ENCODE data around the gene ADRA2B.

ADRA2B gene

DNA sequence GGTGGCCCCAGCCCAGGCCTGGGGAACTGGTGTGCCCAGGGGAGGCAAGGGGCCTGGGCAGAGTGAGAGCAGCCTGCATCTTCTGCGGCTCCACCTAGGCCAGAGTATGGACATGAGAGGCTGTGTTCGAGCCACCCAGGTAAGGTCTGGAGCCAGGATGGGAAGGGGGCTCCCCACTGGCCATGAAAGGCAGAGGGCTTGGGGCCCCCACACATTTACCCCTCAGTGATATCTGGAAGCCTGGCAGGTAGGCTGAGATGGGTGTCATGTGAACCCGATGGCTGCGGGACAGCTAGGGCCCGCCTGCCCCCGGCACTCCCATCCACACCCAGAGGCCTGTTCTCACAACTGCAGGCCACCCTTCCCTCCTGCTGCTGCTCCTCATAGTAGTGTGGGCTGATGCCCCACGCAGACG is 13.2 kb downstream of the ADRA2B start:
- DNase-seq, result no peak

DNA sequence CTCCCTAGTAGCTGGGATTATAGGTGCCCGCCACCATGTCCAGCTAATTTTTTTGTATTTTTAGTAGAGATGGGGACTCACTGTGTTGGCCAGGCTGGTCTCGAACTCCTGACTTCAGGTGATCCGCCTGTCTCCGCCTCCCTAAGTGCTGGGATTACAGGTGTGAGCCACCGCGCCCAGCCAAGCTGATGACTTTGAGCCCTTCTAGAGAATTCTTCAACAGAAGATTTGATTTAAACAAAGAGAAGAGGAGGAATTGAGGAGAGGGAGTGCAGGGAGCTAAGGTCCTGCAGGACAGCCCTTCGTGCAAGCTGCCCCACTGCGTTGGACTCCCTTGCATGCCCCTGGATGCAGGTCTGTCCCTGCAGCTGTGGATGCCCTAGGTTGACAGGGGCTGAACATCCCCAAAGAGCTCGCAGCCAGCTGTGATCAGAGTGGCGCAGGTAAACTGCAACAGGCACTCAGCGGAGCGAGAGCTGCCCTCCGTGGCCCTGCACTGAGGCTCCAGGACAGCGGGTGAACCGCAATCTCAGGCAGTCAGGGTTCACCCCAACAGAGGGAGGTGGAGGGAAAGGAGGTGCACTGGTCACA is 13.7 kb downstream of the ADRA2B start:
- no peak for DNase-seq

DNA sequence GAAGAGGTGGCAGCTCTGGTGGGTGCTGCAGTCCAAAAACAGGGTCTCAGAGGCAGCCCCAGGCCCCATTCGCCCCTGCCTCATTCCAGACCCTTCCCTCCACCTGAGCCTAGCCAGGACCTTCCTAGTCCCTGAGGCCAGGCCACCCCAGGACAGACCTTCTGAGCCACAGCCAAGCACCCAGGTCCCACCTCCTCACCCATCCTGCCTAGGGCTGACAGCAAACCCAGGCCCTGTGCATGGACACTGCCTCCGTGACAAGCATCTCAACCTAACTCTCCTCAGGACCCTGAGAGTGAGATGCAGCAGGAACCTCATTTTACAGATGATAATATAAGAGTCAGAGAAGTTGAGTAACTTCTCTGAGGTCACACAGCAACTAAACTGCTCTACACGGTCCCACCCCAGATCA is 15.5 kb downstream of the ADRA2B start:
- no peak for DNase-seq

DNA sequence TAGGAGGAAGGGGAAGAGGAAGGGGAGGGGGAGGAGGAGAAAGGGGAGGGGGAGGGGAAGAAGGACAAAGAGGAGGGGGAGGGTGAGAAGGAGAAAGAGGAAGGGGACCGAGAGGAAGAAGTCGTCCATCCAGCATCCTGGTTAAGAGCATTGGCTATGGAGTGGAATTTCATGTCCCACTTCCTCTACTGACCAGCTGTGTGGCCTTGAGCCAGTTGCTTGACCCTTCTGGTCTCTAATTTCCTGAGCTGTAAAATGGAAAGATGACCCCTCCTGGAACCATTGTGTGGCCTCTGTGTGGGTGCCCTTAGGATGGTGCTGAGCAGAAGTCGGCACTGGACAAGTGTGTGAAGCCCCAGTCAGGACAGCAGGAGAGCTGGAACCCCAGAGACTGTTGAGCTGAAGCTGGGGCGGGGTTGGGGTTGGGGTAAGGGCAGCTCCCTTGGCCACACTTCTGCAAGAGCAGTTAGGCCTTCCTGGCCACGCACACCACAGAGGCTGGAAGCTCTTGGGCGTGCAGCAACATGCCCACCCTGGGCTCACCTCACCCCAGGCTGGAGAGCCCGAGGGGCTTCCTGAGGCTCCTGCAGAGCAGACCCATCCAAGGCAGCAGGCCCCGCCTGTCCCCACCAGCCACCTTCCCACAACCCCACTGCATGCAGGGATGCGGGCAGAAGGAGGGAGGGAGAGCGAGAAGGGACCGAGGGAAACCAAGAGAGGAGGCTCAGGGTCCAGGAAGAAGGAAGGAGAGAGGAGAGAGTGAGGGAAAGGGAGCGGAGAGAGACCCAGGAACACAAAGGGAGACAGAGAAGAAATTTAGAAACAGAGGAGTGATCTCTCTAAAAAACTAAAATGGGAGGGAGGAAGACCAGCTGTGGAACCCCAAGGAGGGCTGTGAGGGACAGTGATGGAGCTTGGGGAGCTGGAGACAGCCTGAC is 16.2 kb downstream of the ADRA2B start:
- DNase-seq, result no peak

DNA sequence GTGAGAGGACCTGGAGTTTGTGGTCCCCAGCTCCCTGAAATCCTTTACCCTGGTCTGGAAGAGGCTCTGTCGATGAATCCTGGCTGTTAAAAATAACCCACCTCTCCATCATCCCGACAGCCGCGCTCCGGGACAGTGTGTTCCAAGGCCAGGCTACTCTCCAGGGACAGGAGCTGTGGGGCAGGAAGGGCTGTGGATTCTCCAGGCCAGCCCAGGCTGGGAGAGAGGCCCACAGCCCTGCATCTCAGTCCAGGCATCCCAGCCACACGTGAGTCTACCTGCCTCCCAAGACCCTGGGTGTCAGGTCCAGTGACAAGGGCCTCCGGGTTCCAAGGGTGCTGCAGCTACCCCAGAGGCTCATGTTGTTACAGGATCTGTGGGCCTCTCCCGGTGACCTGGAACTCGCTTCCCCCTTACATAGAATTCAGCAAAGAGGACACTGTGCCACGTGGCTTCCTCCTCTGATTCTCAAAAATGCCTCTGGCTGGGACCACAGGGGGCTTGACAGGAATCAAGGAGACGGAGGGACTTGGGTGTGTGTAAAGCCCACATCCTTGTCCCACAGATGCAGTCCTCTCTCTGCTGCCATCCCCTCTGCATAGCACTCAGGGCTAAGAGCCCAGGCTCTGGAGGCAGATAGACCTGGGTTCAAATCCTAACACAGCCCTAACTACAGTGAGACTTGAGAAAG is 17.3 kb downstream of the ADRA2B start:
- no peak for DNase-seq

DNA sequence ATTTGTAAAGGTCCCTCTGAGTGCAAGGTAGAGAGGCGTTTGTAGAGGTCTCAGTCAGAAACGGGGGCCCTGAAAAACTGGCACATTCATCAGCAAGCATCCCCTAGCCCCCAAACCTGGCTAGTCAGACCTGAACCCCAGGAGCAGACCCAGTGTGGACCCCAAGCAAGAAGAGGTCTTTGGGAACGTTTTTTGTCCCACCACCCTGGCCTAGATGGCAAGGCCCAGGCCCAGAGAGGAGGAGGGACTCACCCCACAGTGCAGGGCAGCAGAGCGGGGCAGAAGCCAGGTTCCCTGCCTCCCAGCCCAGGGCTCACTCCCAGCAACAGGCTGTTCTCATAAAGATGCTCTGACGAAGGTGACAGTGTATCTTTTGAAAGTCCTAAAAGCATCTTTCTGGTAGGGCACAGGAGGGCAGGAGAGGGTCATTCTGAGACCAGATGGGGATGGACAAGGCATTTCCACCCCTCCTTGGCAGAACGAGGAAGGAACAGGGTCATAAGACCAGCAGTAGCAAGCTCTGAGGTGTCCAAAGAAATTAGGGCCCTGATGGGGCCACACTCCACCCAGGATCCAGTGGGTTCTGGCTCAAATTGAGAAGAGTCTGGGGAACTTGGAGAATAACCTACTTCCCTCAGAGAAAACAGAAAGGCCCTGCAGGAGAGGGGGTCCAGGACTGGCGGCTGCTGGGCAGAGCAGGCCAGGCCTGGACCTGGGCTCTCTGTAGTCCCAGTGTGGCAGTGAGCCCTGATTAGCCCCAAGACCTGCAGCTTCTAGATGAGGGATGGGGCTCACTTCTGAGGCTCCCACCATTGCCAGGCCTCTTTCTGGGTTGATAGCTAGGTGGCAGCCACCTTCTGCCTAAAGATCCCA is 18.2 kb downstream of the ADRA2B start:
- DNase-seq, result no peak

DNA sequence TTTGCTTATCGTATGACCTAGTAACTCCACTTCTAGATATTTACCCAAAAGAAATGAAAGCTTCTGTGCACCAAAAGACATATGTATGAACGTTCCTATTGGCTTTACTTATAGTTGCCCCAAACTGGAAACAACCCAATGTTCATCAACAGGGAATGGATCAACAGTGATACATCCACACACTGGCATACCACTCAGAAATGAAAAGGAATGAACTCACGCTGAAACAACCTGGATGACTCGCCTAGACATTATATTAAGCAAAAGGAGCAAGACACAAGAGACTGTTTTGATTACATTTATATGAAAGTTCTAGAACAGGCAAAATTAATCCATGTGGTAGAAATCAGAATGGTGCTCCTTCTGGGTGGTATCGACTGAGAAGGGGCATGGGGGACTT is 18.9 kb downstream of the ADRA2B start:
- no peak for DNase-seq

DNA sequence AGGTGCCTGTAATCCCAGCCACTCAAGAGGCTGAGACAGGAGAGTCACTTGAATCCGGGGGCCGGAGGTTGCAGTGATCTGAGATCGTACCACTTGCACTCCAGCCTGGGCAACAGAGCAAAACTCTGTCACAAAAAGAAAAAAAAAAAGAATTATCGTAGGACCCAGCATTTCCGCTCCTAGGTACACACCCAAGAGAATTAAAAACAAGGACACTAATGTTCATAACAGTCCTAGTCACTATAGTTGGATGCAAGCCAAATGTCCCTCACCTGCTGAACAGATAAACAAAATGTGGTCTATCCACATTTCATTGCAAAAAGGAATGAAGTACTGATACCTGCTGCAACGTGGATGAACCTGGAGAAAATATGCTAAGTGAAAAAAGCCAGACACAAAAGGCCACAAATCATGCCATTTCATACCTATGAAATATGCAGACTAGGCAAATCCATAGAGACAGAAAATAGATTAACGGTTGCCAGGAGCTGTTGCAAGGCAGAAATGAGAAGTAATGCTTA is 21.2 kb downstream of the ADRA2B start:
- DNase-seq, result no peak

DNA sequence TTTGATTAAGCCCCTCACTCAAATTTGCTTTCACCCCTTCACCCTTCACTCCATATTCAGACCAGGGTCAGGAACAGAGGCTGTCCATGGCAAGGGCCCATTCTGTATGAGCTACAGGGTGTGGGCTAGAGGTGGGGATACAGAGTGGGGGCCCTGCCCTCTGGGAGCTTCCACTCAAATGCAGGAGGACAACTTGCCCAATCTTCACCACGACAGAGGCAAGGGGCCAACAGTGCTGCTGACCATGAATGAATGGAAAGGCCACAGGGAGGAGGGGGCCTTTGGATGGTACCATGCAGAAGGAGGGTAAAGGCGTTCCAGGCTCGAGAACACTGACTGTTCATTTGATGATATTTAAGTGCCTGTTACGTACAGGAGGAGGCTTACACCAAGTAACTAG is 22.8 kb downstream of the ADRA2B start:
- DNase-seq, result no peak

DNA sequence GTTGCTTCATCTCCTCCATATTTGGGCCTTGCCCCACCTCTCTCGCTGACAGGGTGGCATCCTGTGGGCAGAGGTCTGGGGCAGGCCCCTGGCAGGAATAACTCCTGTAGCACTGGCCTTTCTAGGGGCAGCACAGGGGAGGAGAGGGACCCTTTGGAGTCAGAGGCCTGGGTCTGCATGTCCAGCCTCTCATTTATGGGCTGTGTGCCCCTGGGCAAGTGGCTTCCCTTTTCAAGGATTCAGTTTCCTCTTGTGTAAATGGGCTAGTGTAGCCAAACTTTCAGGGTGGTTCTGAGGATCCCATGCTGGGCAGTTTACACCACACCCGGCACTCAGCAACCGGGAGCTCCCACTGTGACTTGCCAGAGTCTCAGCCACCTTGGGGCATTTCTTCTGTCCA is 23.4 kb downstream of the ADRA2B start:
- DNase-seq, result no peak

DNA sequence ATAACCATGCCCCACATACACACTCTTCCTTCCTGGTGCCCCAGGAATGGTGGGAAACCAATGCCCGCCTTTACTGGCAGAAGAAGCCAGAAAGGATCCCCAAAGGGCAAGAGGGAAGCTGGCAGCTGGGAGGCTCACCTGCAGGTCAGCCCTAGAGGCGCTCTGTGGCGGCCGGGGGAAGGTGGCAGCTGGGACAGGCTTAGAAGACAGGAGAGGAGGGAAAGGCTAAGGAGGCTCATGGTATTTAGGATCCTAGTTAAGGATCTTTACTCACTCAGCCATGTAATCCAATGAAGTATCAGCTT is 23.8 kb downstream of the ADRA2B start:
- no peak for DNase-seq

DNA sequence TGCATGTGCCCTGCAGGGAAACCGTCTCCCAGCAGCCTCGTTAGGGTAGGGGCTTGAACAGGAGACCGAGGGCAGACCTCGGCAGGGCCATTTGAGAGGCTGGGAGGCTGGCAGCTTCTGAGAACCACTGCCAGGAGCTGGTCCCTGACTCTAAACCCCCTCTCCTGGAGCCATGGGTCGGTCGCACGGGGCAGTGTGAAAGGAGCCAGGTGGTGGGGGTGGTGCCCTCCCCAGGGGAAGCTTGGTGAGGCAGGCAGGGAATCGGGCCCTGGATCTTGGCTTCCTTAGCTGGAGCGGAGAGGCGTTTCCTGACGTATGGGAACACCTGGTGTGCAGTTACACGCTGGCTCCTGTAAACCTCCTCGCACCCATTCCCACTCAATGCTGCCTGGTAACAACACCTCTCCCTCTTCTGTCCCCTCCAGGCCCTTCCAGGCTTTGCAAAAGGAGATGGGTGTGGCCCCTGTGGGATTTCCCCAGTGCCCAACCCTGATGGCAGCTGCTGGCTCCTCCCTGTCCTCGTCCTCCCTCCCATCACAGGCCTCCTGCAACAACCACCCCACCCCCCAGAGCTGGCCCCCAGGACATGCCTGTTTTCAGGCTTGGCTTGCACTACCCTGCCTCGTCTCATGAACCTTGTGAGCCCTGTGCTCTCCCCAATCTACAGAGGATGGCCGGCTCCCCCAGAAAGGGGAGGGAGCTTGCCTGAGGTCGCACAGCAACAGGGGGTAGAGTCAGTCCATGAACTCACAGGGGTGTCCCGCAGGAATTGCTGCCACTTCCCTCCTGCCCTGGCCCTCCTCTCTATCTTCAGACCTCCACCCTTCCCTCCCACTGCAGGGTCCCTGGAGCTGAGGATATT is 24.4 kb downstream of the ADRA2B start:
- no peak for DNase-seq

DNA sequence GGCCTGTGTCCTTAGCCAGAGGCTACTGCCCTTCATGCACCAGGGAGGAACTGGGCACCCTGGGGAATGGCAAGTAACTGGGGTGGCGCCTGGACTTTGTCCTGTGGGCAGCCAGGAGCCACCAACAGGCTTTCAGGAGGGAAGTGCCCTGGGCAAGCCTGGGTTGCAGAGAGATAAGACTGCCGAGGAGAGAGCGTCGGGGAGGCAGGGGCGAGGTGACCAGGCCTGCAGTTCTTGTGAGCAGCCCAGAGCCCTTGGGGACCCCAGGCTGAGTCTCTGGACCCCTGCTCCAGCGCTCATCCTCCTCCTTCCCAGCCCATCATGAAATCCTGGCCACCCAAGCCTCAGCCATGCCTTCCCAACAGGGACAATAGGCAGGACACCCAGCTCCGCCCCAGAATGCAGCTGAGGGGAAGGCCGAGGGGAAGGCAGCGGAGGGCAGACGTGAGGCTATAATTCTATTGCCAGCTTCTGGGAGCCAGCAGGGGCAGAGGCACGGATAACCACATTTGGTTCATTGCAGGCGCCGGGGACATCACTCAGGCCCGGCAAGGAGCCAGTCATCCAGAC is 25.1 kb downstream of the ADRA2B start:
- DNase-seq, result no peak

DNA sequence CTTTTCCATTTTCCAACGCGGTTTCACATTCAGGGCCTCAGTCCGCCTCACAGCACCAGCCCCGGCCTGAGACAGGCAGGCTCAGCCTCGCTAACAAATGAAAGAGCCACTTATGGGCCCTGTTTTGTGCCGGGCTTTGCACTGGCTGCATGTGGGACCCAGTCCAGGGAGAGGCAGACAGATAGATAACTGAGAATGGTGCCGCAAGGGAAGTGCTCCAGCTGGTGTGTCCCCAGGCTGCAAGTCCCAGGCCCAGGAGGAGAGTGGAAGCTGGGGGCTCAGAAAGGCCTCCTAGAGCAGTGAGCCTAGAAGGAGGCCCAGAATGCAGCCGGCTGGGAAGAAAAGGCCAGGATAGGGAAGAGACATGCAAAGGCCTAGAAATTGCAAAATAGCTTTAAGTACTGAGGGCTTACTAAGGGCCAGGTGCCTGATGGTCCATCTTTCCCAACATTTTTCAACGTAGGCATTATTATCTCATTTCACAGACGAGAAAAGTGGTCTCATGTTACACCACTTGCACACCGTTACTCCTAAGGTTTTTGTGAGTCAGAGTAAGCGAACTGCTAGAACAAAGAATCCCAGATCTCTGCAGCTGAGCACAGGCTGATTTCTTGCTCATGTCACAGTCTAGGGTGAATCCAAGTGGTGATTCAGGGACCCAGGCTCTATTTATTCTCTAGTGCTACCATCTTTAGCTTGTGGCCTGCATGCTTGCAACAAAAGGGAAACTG is 26.0 kb downstream of the ADRA2B start:
- DNase-seq, result no peak

DNA sequence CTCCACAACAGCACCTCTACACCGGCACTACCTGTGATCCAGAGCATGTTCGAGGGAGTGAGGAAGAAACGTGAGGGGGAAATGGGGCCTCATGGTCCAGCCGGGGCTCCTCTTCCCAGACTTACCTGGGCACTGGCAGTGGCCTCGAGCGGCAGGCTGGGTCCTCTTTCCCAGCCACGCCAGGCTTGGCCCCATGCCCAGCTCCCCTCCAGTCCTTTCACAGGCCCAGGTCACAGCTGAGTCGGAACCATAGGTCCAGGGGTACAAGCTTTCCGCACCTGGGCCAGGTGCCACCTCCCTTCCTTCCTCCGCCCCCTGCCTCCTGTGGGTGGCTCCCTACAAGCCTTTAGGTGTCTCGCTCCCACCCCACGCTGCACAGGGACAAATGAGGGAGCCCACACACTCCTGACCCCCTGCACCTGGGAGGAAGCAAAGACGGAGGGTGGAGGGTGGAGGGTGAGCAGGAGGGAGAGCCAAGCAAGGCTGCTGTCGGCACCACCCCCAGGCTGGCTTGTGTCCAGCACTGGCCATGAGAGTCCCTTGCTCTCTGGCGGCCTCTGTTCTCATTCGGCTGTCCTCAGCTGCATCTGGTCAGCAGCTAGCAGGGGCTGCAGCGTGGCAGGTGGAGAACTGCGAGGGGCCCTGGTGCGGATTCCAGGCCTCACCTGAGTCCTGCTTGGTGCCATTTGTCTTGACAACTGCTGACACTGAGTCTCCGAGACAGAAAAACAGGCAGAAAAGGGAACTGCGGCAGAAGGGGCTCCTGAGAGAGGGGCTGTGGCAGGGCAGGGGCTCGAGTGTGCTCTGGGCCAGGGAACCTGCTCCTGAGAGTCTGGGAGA is 26.8 kb downstream of the ADRA2B start:
- no peak for DNase-seq

DNA sequence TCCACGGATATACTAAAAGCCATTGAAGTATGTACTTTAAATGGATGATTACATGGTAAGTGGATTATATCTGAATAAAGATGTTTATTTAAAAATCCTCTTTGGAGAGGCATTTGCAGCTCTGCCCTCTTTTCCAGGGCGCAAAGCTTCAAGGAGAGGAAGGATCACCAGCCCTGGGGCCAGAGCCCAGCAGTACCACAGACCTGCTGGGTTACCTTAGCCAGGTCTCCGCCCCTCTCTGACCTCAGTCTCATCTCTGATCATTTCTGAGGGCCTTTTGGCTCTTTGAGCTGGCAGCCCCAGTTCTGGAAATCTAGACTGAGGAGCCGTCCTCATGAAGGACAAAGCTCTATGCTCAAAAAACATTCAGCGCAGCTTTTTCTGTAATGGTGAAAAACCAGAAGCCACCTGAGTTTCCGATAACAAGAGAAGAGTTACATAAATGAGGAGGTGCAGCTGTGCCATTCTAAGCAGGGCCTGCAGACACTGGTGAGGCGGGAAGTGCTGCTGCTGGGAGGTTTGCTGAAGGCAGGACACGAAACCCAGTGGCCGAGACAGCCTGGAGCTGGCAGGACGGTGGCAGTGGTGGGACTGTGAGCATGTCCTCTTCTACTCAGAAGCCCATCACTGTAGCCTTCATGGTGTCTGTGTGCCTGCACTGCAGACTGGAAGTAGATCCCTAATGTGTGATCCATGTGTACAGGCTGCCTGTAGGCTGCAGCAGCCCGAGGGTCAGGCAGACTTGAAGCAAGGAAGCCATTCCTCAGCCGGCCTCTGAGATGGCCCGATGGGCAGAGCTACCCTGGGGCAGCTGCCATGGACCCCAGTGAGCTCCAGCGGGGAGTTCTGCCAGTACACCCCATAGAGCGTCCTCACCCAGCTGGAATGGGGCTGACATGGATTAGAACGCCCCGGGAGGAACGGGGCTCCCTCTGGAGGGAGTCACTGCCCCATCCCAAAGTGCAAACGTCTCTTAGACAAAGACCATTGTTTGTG is 27.7 kb downstream of the ADRA2B start:
- DNase-seq, result no peak

DNA sequence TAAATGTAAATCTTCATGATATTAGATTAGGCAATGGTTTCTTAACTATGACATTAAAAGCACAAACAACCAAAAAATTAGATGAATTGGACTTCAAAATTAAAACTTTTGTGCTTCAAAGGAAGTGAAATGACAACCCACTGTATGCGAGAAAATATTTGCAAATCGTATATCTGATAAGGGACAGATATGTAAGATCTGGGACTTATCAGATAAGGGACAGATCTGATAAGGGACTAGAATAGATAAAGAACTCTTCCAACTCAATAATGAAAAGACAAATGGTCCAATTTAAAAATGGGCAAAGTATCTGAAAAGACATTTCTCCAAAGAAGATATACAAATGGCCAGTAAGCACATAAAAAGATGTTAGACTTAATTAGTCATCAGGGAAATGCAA is 29.2 kb downstream of the ADRA2B start:
- DNase-seq, result no peak
